ENCODE results near the gene KLHDC8A.

KLHDC8A gene

DNA sequence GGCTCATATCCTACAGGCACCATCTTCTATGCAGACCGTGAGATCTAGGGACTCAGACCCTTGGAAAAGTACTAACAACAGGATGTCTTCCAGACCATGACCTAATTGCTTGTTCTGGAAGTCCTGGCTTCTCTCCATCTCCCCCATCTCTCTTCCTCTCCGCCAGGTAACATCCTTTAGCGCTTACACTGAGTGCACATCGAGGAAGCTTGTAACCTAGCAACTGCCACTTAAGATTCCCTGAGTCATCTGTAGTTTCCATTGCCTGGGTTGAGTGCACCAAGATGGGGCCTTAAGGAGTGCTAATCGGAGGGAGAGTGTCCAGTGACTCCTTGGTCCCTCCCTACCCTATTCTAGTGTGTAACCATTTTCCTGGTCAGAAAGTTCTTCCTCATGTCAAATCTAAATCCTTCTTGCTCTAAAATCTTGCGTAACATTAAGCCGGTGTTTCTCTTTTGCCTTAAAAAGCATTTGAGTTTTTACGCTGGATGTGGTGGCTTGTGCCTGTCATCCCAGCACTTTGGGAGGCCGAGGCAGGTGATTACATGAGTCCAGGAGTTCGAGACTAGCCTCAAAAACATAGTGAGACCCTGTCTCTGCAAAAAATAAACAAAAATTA is 9.7 kb downstream of the KLHDC8A start:
- in situ Hi-C loops (cut with MboI; ENCODE audit: low sequenced_read_pairs, unreplicated experiment): no loop called here

DNA sequence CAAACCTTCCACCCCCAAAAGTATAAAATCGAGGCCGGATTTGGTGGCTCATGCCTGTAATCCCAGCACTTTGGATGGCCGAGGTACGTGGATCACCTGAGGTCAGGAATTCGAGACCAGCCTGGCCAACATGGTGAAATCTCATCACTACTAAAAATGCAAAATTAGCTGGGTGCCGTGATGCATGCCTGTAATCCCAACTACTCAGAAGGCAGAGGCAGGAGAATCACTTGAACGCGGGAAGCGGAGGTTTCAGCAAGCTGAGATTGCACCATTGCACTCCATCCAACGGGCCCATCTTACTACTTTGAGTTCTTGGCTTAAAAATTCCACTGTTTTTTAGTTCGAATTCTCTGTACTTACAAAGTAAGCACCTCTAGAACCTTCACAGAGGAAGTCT is 11.0 kb downstream of the KLHDC8A start:
- TF ChIP-seq, protein P1, sequence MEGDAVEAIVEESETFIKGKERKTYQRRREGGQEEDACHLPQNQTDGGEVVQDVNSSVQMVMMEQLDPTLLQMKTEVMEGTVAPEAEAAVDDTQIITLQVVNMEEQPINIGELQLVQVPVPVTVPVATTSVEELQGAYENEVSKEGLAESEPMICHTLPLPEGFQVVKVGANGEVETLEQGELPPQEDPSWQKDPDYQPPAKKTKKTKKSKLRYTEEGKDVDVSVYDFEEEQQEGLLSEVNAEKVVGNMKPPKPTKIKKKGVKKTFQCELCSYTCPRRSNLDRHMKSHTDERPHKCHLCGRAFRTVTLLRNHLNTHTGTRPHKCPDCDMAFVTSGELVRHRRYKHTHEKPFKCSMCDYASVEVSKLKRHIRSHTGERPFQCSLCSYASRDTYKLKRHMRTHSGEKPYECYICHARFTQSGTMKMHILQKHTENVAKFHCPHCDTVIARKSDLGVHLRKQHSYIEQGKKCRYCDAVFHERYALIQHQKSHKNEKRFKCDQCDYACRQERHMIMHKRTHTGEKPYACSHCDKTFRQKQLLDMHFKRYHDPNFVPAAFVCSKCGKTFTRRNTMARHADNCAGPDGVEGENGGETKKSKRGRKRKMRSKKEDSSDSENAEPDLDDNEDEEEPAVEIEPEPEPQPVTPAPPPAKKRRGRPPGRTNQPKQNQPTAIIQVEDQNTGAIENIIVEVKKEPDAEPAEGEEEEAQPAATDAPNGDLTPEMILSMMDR (IDR thresholded peaks at IDR 0.05; ENCODE audit: borderline replicate concordance, control extremely low read depth, extremely low read depth, insufficient read depth, missing control alignments): no peak
- no peak for DNase-seq (ENCODE audit: low spot score)
- in situ Hi-C loops (cut with MboI; ENCODE audit: low sequenced_read_pairs, unreplicated experiment): no loop called here

More for the DNA sequence above, 9.7 kb downstream of the KLHDC8A start:
- TF ChIP-seq, protein P1 (IDR thresholded peaks at IDR 0.05; ENCODE audit: borderline replicate concordance, control extremely low read depth, extremely low read depth, insufficient read depth, missing control alignments): no peak
- no peak for DNase-seq (ENCODE audit: low spot score)

DNA sequence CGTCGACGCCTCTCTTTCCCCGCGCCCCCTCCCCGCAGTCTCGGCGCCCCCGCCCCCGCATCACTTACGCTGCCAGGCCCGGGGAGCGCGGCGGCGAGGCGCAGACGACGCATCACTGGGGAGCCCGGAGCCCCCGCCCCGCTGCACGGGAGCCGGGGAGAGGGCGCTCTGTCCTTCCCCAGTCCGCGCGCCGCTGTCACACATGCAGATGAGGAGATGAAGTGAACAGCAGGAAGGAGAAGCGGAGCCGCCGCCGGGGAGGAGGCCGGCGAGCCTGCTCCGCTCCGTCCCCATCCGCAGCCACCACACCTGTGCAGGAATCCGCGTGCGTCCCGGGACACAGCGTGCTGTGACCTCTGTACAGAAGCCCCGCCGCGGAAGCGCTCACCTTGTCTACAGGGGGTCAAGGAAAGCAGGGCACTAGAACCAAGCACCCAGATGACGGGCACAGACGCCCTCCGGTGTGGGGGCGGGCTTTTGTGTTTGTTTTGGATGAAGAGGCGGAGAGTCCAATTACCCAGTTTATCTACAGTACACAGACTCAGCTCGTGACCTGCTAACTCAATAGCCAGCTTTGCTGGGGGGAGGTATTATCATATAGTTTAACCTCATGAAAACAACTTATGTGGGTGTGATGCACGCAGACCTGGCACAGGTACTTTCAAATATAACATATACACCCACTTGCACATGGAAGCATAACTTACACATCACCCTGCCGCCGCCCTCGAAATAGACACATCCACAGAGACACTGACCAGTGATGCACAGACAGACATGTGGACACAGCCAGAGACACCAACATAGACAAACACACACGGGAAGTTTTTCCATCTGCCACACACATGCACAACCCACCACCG is 12.4 kb downstream of the KLHDC8A start:
- TF ChIP-seq, protein P1 (IDR thresholded peaks at IDR 0.05; ENCODE audit: borderline replicate concordance, control extremely low read depth, extremely low read depth, insufficient read depth, missing control alignments): no peak
- peak; percentile 54 for DNase-seq (ENCODE audit: low spot score)
- in situ Hi-C loops (cut with MboI; ENCODE audit: low sequenced_read_pairs, unreplicated experiment): no loop called here

DNA sequence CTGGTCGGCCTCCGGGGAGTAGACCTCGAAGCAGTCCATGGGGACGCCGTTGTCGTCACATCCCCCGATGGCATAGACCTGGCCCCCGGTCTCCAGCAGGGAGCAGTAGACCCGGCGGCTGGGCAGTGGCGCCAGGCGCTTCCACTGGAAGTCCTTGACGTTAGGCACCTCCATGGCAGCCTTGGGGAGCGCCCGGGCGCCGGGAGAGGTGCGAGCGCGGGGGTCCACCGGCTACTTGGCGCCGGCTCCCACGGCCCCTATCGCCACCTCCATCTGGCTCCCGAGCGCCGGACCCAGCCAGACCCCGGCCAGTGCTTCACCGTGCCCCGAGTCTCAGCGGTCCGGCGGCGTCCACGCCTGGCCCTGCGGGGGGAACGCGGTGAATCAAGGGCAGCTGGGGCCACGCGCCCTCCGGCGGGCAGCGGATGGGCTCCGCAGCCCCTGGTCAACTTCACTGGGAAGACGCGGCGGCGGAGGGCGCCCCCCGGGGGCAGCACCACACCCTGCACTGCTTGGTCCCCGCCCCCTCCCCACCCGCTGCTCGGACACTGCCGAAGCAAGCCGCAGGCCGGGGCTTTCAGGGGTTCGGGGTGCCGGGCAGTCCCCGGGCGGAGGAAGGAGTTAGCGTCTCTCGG is 13.2 kb downstream of the KLHDC8A start:
- in situ Hi-C loops (cut with MboI; ENCODE audit: low sequenced_read_pairs, unreplicated experiment): no loop called here
- no peak for DNase-seq (ENCODE audit: low spot score)
- TF ChIP-seq, protein P1 (IDR thresholded peaks at IDR 0.05; ENCODE audit: borderline replicate concordance, control extremely low read depth, extremely low read depth, insufficient read depth, missing control alignments): no peak

DNA sequence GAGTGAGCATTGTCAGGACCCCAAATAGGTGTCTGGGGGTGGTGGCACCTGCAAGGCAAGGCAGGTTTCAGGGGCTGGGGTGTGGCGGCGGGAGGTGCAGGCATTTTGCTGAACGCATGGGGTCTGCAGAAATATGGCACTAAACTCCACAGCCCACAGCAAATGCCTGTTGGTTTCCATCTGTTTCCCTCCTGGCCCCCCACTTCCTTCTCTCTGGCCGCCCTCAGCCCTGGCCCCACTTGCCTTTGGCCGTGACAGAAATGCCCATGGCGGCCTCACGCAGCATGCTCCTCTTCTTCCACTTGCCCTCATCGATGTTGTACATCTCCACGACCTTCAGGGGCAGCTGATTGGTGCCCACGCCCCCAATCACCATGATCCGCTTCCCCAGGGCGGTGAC is 13.7 kb downstream of the KLHDC8A start:
- DNase-seq (ENCODE audit: low spot score): no peak
- TF ChIP-seq, protein P1 (IDR thresholded peaks at IDR 0.05; ENCODE audit: borderline replicate concordance, control extremely low read depth, extremely low read depth, insufficient read depth, missing control alignments): no peak
- in situ Hi-C loops (cut with MboI; ENCODE audit: low sequenced_read_pairs, unreplicated experiment): no loop called here

DNA sequence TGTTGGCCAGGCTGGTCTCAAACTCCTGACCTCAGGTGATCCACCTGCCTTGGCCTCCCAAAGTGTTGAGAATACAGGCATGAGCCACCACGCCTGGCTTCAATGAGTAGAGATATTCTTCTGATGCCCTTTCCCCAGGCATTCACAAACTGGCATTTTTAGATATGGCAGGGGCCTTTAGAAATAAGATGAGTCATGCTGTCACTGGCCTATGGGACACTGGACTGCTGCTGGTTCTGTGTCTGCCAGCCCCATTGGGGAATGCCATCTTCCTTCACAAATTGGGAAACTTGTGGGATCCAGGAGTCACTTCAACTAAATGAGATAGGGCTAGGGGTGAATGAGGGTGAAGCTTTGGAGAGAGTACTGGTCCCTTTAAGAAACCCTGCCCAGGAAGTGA is 16.0 kb downstream of the KLHDC8A start:
- in situ Hi-C loops (cut with MboI; ENCODE audit: low sequenced_read_pairs, unreplicated experiment): no loop called here
- TF ChIP-seq, protein P1 (IDR thresholded peaks at IDR 0.05; ENCODE audit: borderline replicate concordance, control extremely low read depth, extremely low read depth, insufficient read depth, missing control alignments): no peak
- no peak for DNase-seq (ENCODE audit: low spot score)

All from GM13976 (cell line).